ENCODE results near the gene PHYH. TPM values are rescaled to one million over a fixed set of nuclear protein-coding genes. Genes with fewer than 3 reads are reported as not detected.

The PHYH gene
- total RNA-seq, 1 experiment from 2014 or later = 22.5 TPM

- no peak for TF ChIP-seq AR (CRISPR knock-in tag; IDR thresholded peaks at IDR 0.05)
These were observed 40.9 kb upstream of the PHYH start (continued) for GRCh38 chr10:13340626-13341376.

GRCh38 chr10:13340068-13340467, 40.2 kb upstream of the PHYH start:
- Mint-ChIP-seq H3K4me1 (peaks cover 70% of the 10 kb centered on the region), H3K27me3 (ENCODE audit: low read depth) (no peaks in the 10 kb centered on the region), H3K4me3 (peak overlapping the region; percentile 8), H3K9me3 (no peaks in the 10 kb centered on the region), H3K27ac (peak overlapping the region; percentile 92), H3K36me3 (peaks cover 76% of the 10 kb centered on the region)
- no peak for TF ChIP-seq ELF4 (CRISPR knock-in tag; IDR thresholded peaks at IDR 0.05; ENCODE audit: low read depth)
- no peak for TF ChIP-seq MLX (CRISPR knock-in tag; IDR thresholded peaks at IDR 0.05)
- TF ChIP-seq ZBTB43 (CRISPR knock-in tag; IDR thresholded peaks at IDR 0.05) = no peak
- TF ChIP-seq PRRX2 (CRISPR knock-in tag; IDR thresholded peaks at IDR 0.05) = no peak
- TF ChIP-seq NR1H2 (CRISPR knock-in tag; IDR thresholded peaks at IDR 0.05) = no peak
- TF ChIP-seq IRF1 (CRISPR knock-in tag; IDR thresholded peaks at IDR 0.05) = no peak
- TF ChIP-seq AFF4 (CRISPR knock-in tag; IDR thresholded peaks at IDR 0.05; ENCODE audit: borderline replicate concordance) = no peak
- no peak for TF ChIP-seq HMGA2 (CRISPR knock-in tag; IDR thresholded peaks at IDR 0.05)
- no peak for TF ChIP-seq FOXP1 (CRISPR knock-in tag; IDR thresholded peaks at IDR 0.05; ENCODE audit: borderline replicate concordance)
- no peak for TF ChIP-seq TEAD1 (CRISPR knock-in tag; IDR thresholded peaks at IDR 0.05)
- TF ChIP-seq AR (CRISPR knock-in tag; IDR thresholded peaks at IDR 0.05) = no peak
- TF ChIP-seq NR3C1 (CRISPR knock-in tag; conservative IDR thresholded peaks at IDR 0.05; ENCODE audit: low read depth) = no peak
- no peak for TF ChIP-seq EMX1 (CRISPR knock-in tag; IDR thresholded peaks at IDR 0.05)
- ChIA-PET CTCF (interaction anchor here (1.1 kb wide), 1 partner anchor 13 kb away, joined by 3 read pairs; no protein-coding TSS in a partner anchor), POLR2A (interaction anchor here (3.6 kb wide), 1 partner anchor 12 kb away, joined by 31 read pairs; no protein-coding TSS in a partner anchor)
- DNase-seq (ENCODE audit: low spot score) (no peak), ATAC-seq (no peak)

All from WTC11 (cell line).